ENCODE measurements around the gene ENPP6. TPM values are rescaled to one million over a fixed set of nuclear protein-coding genes. Genes with fewer than 3 reads are reported as not detected.
"Not testable (repeated sequence)": the region's sequence is repeated elsewhere in the genome, so short reads cannot be mapped to it uniquely, and the experiment has no call there.

The ENPP6 gene
- total RNA-seq, 1 donor from 2014 or later = 5.5 TPM

DNA sequence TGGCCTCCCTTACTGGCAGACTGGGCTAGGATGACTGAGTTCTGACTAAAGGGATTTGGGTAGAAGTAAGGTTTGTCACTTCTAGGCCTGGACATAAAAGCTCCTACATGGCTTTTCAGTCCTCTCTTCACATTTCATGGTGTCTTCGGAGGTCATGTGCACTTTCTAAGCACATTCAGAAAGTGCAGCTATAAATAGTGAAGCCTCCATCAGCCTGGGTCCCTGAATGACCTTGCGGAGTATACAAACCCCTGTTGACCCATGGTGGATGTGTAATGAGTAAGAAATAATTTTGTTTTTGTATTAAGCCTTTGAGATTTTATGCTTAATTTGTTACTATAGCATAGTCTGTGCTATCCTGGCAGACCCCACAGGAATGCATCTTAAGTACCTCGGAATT is 158.6 kb downstream of the ENPP6 start:
- no peak for DNase-seq

DNA sequence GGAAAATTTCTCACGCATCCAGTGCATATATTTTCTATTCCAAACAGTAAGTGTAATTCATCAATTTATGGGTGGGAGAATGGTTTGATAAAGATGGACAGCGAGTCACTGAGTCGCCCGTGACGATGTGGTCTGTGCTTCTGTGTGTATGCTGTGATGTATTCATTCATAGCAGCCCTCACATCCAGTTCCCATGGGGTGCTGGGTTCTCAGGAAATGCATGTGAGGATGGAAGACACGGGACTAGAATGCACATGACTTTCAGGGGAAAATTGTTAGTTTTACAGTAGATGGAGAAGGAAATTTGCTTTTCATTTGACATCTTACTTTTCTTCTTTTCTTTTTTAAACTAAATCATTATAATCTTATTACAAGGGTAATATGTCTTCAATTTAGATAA is 159.6 kb downstream of the ENPP6 start:
- DNase-seq = no peak

DNA sequence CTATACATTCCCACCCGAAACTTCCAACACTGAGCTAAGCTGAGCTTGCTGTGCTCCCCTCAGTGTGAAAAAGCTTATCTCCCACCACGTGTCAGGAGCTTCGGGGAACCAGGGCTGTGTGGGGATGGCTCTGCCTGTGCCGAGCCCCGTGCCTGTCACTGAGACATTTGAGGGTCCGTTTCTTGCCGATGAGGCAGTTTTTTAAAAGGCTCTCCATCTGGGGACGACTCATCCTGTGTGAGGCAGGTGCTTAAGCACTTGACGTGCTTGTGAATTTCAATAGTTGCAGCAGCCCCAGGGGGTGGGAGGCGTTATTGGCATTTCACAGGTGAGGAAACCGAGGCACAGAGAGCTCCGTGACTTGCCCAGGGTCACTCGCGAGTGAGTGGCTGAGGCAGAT is 160.8 kb downstream of the ENPP6 start:
- DNase-seq = no peak

DNA sequence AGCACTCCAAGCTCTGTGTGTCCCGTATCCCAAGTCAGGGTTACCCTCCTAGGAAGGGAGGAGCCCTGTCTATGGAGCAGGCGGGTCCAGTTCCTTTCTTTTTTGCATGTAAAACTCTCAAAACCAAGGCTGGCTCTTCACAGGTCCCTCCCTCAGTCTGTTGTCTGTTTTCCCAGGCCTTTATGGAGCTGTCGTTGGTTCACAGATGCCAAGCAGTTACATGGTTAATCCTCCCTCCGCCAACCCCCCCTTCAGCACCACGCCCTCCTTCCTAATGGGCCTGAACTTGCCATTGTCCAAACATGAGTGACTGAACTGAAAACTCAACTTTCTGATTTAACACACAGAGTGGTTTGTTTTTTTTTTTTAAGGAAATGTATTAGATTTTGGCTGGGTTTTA is 164.2 kb downstream of the ENPP6 start:
- DNase-seq = peak; percentile 57

DNA sequence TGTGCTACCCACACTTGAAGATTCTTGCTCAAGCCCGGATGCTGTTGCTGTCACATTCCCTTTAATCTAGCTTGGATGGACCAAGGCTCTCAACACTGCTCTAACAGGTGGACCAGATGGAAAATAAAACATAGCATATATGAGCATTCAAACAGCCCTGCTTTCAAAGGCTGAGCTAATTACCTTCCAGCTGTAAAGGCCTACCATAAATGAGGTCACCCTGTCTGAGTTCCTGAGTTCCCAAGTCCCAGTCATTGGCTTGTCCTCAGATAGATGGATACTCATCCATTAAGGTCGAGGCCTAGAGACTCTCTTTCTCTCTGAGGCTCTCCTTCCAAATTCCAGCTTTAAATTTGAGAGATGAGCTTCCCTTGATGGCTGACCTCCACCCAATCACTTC is 165.1 kb downstream of the ENPP6 start:
- no peak for DNase-seq

DNA sequence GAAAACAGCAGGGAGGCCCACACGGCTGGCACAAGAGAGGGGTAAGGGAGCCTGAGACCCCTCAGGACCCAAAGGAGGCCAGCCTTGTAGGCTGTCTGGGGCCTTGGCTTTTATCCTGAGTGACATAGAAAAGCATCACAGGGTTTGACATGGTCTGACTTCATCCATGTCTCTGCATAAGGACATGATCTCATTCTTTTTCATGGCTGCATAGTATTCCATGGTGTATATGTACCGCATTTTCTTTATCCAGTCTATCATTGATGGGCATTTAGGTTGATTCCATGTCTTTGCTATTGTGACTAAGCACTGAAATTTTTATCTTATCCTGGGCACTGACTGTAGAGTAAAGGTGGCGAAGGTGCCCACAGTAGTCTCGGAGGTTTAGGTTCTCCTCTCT is 166.4 kb downstream of the ENPP6 start:
- DNase-seq = not testable (repeated sequence)

DNA sequence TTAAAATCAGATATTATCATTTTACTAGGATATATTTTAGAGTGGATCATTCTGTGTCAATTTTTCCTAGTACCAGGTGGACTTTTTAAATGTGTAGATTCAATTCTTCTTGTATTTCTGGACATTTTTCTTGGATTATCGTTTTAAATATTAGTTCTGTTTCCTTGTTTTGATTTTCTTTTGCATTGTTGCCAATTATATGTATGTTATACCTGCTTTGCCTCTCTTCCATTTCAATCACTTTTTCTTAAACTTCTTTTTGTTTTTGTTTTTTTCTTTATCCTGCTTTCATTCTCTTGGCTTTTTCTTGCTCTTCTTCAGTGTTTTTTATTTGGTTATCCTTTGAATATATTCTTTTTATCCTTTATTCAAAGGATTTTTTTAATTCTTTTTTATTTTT is 171.5 kb downstream of the ENPP6 start:
- DNase-seq = no peak

DNA sequence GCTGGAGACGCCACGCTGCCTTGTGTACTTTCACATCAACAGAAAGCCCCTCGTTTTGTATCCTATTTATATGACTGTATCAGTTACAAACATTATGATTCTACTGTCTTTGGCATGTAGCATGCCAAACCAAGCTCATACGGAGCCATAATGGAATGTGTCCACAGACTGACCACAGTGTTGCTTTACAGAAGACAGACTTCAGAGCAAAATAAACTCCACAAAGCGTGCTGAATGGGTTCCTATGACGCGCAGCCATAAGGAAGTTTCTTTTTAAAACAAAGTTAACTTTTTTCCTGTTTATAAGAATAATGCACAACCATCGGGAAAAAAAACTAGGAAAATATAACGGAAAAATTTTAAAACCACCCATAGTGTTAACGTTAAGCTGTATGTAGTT is 176.5 kb downstream of the ENPP6 start:
- no peak for DNase-seq

DNA sequence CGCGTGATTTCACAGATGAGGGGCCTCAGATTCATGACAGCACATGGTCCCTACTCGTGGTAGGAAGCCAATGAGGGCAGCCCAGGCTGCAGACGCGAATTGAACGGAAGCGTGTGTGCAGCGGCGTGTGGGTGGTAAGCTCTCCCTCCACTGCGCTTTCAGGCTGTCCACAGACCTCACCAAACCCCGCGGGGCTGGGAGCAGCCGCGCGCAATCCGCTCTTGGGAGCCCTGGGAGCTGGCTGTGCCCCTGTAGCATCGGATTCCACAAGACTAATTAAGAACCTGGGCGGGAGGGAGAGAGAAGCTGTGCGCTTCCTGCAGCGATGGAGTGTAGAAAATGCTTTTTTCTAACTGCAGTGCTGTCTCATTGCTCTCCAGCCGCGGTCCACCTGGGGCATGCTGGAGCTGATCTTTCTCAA is 177.7 kb downstream of the ENPP6 start:
- DNase-seq = peak; percentile 26
